GM18519 (cell line): Measurements from ENCODE around the gene SIRT1.
"Not testable (repeated sequence)": the region's sequence is repeated elsewhere in the genome, so short reads cannot be mapped to it uniquely, and the experiment has no call there.

Experiments
- ATAC-seq: cut with Tn5 transposase; IDR thresholded peaks from one replicate; pipeline ENCODE4 v1.9.1; 2021; ENCODE audit warnings: mild to moderate bottlenecking, moderate library complexity; ENCODE audit not compliant: unreplicated experiment, low FRiP score

SIRT1 gene

DNA sequence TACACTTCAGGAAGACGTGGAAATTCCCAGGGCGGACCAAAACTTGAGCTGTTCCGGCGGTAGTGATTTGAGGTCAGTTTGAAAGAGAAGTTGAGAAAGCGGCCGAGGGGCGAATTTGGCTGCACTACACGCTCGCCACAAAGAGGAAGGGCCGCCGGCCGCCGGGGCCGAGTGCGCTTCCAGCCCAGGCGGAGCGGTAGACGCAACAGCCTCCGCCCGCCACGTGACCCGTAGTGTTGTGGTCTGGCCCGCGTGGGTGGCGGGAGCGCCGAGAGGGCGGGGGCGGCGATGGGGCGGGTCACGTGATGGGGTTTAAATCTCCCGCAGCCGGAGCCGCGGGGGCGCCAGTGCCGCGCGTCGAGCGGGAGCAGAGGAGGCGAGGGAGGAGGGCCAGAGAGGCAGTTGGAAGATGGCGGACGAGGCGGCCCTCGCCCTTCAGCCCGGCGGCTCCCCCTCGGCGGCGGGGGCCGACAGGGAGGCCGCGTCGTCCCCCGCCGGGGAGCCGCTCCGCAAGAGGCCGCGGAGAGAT, at the start of gene SIRT1:
Gene SIRT1, plus strand, starts transcription at position 344 of the 529 bp plus-strand sequence. Its CDS starts 66 bp downstream, at position 410.
- peak; percentile 79 for ATAC-seq

DNA sequence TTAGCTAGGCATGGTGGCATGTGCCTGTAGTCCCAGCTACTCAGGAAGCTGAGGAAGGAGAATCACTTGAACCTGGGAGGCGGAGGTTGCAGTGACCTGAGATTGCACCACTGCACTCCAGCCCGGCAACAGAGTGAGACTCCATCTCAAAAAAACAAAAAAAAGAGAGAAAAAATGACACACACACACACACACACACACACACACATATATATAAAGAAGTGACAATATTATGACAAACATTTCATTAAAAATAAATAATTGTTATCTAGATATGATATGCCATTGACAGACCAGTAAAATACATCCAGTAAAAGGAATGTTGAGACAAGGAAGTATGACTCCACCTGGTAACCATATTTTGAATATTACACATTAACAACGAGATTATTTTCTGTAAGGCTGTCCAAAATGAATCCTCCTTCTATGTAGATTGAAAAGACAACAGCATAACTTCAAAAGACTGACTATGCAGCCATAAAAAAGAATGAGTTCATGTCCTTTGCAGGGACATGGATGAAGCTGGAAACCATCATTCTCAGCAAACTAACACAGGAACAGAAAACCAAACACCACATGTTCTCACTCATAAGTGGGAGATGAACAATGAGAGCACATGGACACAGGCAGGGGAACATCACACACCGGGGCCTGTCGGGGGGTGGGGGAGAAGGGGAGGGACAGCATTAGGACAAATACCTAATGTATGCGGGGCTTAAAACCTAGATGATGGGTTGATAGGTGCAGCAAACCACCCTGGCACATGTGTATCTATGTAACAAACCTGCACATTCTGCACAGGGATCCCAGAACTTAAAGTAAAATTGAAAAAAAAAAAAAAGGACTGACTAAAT, 48.7 kb upstream of the SIRT1 start:
- not testable (repeated sequence) for ATAC-seq

DNA sequence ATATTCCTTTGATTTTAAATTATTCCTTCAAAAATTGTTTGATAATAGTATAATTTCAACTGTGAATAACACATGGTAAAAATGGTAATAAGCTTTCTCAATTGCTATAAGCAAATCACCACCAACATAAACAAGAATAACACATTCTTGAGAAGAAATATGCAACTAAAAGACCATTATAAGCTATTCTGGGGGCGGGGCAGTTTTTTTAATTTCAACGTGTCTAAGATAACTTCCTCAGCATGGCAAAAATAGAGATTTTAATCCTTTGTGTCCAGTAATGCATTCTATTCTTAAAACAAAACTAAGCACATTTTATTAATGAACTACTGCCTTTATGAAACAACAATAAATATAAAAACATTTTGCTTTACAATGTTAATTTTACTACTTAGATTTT, 48.0 kb upstream of the SIRT1 start:
- no peak for ATAC-seq

DNA sequence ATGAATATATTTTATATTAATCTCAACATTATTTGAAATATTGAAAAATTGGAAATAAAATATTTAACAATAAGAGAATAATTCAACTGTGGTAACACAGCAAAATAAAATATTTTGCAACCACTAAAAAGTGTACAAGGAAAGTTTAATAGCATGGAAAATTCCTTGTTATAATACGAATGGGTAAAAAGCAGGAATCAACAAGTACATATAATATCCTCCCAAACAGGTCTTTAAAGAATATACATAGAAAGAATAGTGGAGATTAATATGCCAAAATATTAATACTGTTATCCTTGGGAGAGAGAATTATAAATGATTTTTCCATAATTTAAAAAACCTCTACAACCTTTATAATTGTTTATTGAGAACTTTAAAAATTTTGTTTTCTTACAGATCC, 47.5 kb upstream of the SIRT1 start:
- ATAC-seq: no peak

DNA sequence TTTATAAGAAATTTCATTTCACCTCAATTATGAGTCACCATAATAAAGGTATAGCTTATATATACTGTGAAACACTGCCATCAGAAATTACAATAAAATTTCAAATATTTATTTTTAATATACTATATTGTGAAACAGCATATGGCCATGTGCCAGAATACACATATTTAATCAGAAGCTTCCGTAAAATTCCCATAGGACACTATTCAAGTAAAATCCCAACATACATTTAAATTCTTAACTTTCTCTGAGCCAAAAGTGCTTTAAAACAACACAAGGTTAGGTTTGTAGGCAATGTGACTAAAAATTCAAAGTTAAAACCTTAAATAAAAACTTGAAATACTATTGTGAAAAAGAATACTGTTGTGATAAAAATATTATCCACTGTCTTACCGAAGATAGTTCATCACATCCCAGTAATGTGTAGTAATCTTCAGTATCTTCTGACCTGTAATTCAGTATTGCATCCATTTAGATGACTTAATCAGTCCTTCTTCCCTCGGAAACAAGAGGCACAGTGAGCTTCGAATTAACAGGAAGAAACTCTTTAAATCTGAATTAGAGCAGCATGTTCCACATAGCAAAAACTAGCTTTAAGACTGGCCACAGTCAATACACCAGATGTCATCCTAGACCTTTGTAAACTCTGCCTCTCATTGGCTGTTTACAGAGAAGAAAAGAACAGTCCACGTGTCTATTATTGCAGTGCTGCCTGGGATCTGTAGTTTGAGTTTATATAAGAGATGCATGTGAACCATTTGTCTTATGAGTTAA, 46.7 kb upstream of the SIRT1 start, which contains the start of gene DNAJC12:
Gene DNAJC12, minus strand, starts transcription at position 648 of the 774 bp plus-strand sequence. Its CDS starts 177 bp downstream, at position 471.
- ATAC-seq: peak; percentile 99

DNA sequence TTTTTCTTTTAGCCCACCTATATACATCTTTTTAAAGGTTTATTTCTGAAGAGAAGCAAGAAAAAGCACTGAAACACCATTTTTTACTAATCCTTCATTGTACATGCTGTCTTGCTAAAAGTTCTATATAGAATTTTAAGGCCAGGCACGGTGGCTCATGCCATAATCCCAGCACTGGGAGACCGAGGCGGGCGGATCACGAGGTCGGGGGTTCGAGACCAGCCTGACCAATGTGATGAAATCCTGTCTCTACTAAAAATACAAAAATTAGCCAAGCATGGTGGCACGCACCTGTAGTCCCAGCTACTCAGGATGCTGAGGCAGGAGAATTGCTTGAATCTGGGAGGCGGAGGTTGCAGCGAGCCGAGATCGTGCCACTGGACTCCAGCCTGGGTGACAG, 44.9 kb upstream of the SIRT1 start:
- ATAC-seq: not testable (repeated sequence)

DNA sequence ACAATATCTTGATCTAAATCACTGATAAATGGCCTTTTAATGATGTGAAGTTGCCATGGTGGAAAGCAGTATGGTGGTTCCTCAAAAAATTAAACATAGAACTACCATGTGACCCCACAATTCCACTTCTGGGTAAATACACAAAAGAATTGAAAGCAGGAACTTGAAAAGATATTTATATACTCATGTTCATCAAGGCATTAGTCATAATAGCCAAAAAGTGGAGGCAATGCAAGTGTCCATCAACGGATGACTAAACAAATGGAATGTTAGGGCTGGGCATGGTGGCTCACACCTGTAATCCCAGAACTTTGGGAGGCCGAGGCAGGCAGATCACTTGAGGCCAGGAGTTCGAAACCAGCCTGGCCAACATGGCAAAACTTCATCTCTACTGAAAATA, 44.5 kb upstream of the SIRT1 start:
- ATAC-seq: no peak

DNA sequence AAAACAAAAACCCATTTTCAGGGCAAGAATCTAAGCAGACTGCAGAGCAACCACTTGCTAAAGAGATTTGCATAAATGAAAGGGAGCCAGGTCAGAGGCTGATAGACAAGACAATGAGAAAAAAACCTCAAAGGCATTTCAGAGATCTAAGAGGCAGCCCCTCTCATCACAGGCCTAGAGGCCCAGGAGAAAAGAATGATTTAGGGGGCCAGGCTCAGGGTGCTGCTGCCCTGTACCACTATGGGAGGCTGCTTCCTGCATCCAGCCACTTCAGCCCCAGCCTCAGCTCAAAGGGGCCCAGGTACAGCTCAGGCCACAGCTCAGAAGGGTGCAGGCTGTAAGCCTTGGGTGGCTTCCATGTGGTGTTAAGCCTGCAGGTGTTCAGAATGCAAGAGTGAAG, 42.7 kb upstream of the SIRT1 start:
- no peak for ATAC-seq

DNA sequence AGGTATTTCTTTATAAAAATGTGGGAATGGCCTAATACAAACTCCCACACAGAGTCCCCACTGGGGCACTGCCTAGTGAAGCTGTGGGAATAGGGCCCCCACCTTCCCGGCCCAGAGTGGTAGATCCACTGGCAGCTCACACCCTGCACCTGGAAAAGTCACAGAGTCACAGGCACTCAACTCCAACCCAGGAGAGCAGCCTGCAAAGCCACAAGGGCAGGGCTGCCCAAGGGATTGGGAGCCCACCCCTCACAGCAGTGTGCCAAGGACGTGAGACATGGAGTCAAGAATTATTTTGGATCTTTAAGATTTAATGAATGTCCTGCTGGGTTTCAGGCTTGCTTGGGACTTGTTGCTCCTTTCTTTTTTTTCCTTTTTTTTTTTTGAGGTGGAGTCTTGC, 41.2 kb upstream of the SIRT1 start:
- ATAC-seq: no peak

DNA sequence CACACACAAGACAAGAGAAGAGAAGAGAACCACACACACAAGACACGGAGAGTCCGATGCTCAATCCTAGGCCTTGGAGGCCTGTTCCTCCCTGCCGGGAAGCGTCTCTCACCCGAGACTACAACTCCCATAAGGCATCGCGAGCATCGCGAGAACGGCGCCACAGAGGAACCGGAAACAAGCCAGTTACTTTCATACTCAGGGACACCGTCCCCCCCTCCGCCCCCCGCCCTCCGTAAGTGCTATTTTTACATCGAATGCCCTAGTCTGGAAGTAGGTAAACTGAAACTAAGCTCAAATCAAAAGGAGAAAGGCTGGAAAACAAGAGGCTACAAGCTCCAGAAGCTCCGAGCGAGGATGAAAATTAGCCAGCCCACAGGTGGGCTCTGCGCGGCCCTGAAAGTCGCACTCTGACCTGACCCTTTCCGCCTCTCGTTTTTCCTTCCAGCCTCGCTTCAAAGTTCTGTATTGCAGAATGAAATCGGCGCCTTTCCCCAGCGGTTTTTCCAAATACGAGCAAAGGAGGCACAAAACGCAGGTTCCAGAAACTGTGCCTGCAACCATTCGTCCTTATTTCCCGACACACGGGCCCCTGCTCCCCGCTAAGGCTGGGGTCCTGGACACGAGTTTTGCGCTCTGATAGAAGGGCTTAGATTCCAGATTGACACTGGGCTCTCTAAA, 35.0 kb upstream of the SIRT1 start:
- ATAC-seq: peak; percentile 96

DNA sequence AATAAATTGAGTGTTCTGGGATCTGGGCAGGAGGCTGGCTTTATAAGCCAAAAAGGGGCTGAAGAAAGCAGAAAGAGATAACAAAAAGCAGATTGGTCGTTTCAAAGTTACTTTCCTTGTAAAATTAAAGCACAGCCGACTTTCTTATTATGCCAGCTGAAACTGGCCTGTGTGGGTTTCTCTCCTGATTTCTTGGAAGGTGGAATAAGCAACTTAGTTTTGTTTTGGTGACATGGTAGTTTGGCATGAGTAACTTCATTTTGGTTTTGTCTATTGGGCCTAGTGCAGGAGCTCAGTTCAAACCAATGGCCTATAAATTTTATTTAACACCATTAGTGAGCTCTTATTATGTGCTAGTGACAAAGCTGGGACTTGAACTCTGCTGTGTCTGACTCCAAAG, 33.3 kb upstream of the SIRT1 start:
- no peak for ATAC-seq

DNA sequence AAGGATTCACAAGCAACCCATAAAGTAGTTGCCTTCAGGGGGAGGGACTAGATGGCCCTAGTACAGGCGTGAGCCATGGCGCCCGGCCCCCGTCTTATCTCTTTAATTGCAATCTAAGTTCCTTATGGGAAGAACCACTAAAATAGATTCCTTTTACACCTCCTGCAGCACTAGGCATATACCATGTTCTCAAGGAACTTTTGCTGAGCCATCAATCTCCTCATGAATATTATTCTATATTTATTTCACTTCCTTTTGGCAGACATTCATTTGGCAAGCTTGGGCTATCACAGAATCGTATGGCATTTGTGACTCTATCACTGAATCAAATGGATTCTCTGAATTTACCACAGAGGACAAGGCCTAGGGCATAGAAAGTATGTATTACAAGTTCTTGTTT, 31.7 kb upstream of the SIRT1 start:
- no peak for ATAC-seq

DNA sequence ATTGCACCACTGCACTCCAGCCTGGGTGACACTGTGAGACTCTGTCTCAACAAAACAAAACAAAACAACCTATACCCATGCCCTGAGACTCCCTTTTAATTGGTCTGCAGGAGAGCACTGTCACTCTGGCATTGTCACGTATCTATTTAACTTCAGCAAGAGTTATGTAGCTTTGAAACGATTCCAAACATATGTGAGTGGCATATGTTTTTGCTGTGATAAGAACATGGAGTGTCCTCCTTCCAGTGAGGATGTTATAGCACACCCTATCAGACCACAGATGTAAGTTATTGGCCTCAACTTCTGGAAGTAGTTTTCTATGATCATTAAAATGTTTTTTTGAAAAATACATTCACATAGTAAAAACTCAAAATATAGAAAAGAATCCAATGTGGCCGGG, 30.9 kb upstream of the SIRT1 start:
- no peak for ATAC-seq

DNA sequence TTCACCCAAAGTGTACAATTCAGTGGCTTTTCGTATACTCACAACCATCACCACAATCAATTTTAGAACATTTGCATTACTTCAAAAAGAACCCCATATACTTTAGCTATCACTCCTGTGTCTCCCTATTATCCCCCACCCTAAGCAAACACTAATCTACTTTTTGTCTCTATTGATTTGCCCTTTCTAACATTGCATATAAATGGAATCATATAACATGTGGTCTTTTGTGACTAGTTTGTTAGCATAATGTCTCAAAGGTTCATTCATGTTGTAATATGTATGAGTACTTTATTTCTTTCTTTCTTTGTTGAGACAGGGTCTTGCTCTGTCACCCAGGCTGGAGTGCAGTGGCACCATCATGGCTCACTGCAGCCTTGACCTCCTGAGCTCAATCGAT, 25.5 kb upstream of the SIRT1 start:
- ATAC-seq: no peak

DNA sequence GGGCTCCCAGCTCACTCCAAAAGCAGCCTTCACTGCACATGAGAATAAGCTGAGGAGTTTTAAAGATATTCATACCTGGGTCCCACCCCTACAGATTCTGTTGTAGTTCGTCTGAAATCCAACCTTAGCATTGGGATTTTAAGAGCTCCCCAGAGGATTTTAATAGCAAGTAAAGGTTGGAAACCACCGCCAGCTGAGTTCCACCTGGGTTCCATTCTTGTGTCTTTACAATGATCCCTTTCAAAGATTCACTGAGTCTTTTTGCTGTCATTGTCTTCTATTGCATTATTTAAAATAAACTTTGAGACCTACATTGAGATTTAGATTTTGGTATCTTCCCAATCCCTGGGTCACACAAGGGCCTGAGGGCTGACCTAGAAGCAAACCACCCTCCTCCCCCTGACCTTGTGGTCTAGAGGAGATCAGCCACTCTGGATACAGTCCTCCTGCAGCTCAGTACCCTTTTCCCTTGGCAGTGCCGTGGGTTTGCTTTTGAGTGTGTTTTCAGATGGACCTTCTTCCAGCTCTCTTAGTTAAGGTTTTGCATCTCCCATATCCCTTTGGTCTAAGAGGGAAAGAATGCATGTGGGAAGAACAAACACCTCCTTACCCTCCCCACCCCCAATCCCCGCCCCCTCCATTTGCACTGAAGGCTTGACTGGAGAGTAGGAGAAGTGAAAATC, 22.6 kb upstream of the SIRT1 start:
- ATAC-seq: no peak

DNA sequence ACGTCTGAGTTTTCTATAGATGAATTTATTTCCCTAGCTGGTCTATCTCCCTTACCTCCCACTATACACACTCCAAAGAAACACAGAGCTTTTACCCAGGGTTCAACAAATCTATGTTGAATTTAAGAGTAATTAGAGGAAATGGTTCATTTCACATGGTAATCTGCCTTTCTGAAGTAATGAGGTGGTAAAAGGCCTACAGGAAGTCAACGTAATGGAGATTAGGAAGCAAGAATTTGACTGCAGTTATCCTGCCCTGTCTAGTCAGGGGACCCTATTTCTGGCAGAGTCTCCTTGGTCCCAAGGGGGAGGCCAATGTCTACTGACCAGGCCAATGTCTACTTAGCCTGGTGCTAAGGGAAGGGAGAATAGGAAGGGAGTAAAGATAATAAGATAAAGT, 21.4 kb upstream of the SIRT1 start:
- ATAC-seq: no peak

DNA sequence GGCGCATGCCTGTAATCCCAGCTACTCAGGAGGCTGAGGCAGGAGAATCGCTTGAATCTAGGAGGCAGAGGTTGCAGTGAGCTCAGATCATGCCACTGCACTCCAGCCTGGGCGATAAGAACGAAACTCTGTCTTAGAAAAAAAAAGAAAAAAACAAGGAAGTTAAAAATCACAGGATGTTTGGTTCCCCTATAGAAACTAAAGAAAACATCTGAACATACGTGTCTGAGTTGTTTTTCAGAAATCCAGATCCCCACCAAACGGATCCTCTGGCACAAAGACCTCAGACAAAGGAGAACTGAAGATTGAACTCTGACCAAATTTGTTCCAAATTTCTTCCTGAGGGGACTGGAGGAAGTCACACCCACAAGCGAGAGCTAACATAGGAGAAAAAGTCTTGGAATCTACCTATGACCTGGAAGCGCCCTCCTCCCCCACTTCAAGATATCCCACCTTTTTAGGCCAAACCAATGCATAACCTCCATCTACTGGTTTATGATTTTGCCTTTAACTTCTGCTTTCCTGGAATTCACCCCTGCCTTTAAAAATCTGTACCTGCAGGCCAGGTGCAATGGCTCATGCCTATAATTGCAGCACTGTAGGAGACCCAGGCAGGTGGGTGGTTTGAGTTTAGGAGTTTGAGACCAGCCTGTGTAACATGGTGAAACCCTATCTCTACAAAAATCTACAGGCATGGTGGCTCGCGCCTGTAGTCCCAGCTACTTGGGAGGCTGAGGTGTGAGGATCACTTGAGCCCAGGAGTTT, 19.7 kb upstream of the SIRT1 start:
- no peak for ATAC-seq

DNA sequence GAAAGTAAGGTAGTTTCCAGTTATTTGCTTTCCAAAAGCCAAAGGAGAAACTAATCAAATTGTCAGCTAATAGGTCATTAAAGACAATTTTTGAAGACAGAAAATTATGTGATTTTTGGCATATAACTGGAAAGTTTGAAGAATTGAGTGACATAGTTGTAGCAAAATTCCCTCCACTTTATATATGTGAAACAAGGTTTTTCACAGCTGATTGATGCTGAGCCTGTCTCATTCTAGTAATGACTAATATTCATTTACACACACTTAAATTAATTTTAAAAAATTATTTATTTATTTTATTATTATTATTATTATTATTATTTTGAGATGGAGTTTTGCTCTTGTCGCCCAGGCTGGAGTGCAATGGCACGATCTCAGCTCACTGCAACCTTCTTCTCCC, 16.3 kb upstream of the SIRT1 start:
- no peak for ATAC-seq

DNA sequence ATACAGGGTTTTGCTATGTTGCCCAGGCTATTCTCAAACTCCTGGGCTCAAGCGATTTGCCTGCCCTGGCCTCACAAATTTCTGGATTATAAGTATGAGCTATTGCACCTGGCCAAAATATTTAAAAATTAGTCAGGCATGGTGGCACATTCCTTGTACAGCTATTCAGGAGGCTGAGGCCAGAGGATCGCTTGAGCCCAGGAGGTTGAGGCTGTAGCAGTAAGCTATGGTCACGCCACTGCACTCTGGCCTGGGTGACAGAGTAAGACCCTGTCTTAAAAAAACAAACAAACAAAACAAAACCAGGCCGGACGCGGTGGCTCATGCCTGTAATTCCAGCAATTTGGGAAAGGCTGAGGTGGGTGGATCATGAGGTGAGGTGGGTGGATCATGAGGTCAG, 14.5 kb upstream of the SIRT1 start:
- no peak for ATAC-seq
